ENCODE data around the gene ULK2.

DNA sequence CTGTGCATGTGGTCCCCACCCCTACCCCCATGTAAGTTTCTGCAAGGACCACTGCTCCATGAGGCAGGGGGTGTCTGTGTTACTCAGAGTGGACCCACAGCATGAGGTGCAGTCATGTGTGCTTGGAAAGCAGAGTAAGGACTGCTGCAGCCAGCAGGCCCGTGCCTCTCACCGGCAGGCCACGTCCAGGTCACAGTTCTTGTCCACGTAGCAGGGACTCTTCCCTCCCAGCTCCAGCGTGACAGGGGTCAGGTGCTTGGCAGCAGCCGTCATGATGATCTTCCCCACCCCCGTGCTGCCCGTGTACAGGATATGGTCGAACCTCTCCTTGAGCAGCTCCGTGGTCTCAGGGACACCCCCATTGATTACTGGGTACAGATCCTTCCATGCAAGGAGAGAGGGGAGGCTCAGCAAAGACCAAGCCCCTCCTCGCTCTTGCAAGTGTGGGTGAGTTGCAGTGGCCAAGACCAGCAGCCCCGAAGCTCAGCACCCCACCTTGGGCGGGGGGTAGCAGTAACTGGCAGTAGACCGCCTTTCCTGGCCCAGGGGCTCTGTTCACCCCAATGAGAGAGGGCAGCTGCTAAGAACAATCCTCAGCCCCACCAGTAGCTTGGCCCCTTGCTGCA is 125.8 kb downstream of the ULK2 start:
- TF ChIP-seq KLF9 (CRISPR knock-in tag; IDR thresholded peaks at IDR 0.05; ENCODE audit: low read depth) (no peak), NR2F2 (IDR thresholded peaks at IDR 0.05; ENCODE audit: borderline replicate concordance, low read depth) (no peak), ZFP36L1 (CRISPR knock-in tag; IDR thresholded peaks at IDR 0.05) (no peak), MIER3 (CRISPR knock-in tag; IDR thresholded peaks at IDR 0.05; ENCODE audit: borderline replicate concordance) (no peak)
- TF ChIP-seq, protein P1, sequence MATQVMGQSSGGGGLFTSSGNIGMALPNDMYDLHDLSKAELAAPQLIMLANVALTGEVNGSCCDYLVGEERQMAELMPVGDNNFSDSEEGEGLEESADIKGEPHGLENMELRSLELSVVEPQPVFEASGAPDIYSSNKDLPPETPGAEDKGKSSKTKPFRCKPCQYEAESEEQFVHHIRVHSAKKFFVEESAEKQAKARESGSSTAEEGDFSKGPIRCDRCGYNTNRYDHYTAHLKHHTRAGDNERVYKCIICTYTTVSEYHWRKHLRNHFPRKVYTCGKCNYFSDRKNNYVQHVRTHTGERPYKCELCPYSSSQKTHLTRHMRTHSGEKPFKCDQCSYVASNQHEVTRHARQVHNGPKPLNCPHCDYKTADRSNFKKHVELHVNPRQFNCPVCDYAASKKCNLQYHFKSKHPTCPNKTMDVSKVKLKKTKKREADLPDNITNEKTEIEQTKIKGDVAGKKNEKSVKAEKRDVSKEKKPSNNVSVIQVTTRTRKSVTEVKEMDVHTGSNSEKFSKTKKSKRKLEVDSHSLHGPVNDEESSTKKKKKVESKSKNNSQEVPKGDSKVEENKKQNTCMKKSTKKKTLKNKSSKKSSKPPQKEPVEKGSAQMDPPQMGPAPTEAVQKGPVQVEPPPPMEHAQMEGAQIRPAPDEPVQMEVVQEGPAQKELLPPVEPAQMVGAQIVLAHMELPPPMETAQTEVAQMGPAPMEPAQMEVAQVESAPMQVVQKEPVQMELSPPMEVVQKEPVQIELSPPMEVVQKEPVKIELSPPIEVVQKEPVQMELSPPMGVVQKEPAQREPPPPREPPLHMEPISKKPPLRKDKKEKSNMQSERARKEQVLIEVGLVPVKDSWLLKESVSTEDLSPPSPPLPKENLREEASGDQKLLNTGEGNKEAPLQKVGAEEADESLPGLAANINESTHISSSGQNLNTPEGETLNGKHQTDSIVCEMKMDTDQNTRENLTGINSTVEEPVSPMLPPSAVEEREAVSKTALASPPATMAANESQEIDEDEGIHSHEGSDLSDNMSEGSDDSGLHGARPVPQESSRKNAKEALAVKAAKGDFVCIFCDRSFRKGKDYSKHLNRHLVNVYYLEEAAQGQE (IDR thresholded peaks at IDR 0.05; ENCODE audit: borderline replicate concordance in 1 of 2, low read depth in 1 of 2, low read length in 2 of 2), result no peak
- TF ChIP-seq, protein P2, sequence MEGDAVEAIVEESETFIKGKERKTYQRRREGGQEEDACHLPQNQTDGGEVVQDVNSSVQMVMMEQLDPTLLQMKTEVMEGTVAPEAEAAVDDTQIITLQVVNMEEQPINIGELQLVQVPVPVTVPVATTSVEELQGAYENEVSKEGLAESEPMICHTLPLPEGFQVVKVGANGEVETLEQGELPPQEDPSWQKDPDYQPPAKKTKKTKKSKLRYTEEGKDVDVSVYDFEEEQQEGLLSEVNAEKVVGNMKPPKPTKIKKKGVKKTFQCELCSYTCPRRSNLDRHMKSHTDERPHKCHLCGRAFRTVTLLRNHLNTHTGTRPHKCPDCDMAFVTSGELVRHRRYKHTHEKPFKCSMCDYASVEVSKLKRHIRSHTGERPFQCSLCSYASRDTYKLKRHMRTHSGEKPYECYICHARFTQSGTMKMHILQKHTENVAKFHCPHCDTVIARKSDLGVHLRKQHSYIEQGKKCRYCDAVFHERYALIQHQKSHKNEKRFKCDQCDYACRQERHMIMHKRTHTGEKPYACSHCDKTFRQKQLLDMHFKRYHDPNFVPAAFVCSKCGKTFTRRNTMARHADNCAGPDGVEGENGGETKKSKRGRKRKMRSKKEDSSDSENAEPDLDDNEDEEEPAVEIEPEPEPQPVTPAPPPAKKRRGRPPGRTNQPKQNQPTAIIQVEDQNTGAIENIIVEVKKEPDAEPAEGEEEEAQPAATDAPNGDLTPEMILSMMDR (CRISPR knock-in tag; IDR thresholded peaks at IDR 0.05), result no peak
- TF ChIP-seq, protein P3, sequence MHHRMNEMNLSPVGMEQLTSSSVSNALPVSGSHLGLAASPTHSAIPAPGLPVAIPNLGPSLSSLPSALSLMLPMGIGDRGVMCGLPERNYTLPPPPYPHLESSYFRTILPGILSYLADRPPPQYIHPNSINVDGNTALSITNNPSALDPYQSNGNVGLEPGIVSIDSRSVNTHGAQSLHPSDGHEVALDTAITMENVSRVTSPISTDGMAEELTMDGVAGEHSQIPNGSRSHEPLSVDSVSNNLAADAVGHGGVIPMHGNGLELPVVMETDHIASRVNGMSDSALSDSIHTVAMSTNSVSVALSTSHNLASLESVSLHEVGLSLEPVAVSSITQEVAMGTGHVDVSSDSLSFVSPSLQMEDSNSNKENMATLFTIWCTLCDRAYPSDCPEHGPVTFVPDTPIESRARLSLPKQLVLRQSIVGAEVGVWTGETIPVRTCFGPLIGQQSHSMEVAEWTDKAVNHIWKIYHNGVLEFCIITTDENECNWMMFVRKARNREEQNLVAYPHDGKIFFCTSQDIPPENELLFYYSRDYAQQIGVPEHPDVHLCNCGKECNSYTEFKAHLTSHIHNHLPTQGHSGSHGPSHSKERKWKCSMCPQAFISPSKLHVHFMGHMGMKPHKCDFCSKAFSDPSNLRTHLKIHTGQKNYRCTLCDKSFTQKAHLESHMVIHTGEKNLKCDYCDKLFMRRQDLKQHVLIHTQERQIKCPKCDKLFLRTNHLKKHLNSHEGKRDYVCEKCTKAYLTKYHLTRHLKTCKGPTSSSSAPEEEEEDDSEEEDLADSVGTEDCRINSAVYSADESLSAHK (CRISPR knock-in tag; IDR thresholded peaks at IDR 0.05; ENCODE audit: borderline replicate concordance), result no peak
- TF ChIP-seq, protein P4, sequence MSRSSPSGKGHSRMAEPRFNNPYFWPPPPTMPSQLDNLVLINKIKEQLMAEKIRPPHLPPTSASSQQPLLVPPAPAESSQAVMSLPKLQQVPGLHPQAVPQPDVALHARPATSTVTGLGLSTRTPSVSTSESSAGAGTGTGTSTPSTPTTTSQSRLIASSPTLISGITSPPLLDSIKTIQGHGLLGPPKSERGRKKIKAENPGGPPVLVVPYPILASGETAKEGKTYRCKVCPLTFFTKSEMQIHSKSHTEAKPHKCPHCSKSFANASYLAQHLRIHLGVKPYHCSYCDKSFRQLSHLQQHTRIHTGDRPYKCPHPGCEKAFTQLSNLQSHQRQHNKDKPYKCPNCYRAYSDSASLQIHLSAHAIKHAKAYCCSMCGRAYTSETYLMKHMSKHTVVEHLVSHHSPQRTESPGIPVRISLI (CRISPR knock-in tag; IDR thresholded peaks at IDR 0.05; ENCODE audit: borderline replicate concordance), result no peak

All from HepG2 (cell line).